ENCODE results near the gene FAM241A. TPM values are rescaled to one million over a fixed set of nuclear protein-coding genes. Genes with fewer than 3 reads are reported as not detected.
"Not testable (repeated sequence)": the region's sequence is repeated elsewhere in the genome, so short reads cannot be mapped to it uniquely, and the experiment has no call there.

Gene FAM241A
- total RNA-seq, 1 experiment from 2014 or later: 0.90 TPM

DNA sequence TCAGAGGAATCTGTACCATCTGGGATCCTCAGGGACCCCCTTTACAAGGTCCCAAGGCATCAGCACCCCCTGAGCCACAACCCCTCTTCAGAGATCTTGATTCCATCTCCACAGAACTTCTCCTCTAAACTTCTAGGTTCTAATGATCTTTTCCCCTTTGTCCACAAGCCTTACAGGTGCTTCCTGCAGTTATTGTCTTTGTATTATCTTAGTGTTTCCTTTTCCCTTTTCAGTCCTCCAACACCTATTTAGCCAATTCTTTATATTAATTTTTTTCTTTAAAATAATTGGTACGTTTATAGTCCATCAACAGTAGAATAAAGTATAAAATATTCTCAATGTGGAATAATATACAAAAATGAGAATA, 35.2 kb upstream of the FAM241A start:
- Histone ChIP-seq H3K9me3 (ENCODE audit: control insufficient read depth, insufficient read depth, low read depth, low read length) (no peaks in the 10 kb centered on the region), H3K4me1 (ENCODE audit: control insufficient read depth, insufficient read depth, low read length) (no peaks in the 10 kb centered on the region), H3K36me3 (ENCODE audit: control insufficient read depth, insufficient read depth, low read length) (no peaks in the 10 kb centered on the region; the same call in 1 of the 2 replicates), H3K27me3 (ENCODE audit: control insufficient read depth, insufficient read depth, low read length) (no peaks in the 10 kb centered on the region), H3K27ac (ENCODE audit: low read length) (no peak overlapping the region), H3K4me3 (ENCODE audit: low read depth in 2 of 2, low read length in 2 of 2) (no peak overlapping the region)
- in situ Hi-C loops (cut with HindIII; ENCODE audit: low pct_unique_long_range_greater_than_20kb, low sequenced_read_pairs): no loop called here
- DNase-seq (ENCODE audit: low read depth, low spot score) (no peak), ATAC-seq (no peak)
- BruUV-seq (replicated peaks): no TSS peak
- TF ChIP-seq, protein P1, sequence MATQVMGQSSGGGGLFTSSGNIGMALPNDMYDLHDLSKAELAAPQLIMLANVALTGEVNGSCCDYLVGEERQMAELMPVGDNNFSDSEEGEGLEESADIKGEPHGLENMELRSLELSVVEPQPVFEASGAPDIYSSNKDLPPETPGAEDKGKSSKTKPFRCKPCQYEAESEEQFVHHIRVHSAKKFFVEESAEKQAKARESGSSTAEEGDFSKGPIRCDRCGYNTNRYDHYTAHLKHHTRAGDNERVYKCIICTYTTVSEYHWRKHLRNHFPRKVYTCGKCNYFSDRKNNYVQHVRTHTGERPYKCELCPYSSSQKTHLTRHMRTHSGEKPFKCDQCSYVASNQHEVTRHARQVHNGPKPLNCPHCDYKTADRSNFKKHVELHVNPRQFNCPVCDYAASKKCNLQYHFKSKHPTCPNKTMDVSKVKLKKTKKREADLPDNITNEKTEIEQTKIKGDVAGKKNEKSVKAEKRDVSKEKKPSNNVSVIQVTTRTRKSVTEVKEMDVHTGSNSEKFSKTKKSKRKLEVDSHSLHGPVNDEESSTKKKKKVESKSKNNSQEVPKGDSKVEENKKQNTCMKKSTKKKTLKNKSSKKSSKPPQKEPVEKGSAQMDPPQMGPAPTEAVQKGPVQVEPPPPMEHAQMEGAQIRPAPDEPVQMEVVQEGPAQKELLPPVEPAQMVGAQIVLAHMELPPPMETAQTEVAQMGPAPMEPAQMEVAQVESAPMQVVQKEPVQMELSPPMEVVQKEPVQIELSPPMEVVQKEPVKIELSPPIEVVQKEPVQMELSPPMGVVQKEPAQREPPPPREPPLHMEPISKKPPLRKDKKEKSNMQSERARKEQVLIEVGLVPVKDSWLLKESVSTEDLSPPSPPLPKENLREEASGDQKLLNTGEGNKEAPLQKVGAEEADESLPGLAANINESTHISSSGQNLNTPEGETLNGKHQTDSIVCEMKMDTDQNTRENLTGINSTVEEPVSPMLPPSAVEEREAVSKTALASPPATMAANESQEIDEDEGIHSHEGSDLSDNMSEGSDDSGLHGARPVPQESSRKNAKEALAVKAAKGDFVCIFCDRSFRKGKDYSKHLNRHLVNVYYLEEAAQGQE (IDR thresholded peaks at IDR 0.05; ENCODE audit: insufficient read depth in 1 of 2, low read depth in 2 of 2, low read length in 1 of 2): no peak
- no peak for TF ChIP-seq TCF7L2 (IDR thresholded peaks at IDR 0.05; ENCODE audit: low read depth, low read length)
- no peak for TF ChIP-seq SIN3A (IDR thresholded peaks at IDR 0.05; ENCODE audit: borderline replicate concordance, insufficient read depth, low read depth, low read length)
- TF ChIP-seq, protein P2, sequence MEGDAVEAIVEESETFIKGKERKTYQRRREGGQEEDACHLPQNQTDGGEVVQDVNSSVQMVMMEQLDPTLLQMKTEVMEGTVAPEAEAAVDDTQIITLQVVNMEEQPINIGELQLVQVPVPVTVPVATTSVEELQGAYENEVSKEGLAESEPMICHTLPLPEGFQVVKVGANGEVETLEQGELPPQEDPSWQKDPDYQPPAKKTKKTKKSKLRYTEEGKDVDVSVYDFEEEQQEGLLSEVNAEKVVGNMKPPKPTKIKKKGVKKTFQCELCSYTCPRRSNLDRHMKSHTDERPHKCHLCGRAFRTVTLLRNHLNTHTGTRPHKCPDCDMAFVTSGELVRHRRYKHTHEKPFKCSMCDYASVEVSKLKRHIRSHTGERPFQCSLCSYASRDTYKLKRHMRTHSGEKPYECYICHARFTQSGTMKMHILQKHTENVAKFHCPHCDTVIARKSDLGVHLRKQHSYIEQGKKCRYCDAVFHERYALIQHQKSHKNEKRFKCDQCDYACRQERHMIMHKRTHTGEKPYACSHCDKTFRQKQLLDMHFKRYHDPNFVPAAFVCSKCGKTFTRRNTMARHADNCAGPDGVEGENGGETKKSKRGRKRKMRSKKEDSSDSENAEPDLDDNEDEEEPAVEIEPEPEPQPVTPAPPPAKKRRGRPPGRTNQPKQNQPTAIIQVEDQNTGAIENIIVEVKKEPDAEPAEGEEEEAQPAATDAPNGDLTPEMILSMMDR (IDR thresholded peaks at IDR 0.05): no peak
- TF ChIP-seq POLR2AphosphoS5 (IDR thresholded peaks at IDR 0.05; ENCODE audit: low read depth, low read length): no peak
- POLR2A ChIA-PET: no interaction called here
- intact Hi-C loops (cut with micrococcal nuclease; ENCODE audit: unreplicated experiment): no loop called here
- CTCF ChIA-PET: no interaction called here

DNA sequence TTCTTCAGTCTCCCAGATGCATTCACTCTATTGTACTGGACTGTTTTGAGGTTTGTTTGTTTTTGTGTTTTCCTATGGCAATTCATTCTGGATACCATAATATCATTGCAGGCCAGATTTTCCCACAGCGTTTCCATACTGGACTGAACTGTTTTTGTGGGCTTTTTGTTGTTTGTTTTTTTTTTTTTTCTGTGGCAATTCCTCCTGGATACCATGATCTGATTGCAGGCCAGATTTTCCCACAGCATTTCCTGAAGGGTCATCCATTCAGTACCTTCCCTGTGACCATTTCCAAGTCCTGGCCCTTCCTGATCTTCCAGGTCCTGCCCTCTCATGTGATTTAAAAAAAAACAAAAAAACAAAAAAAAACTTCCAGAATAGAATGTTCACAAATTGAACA, 33.9 kb upstream of the FAM241A start:
- no peaks in the 10 kb centered on the region for H3K27me3 ChIP-seq (ENCODE audit: control insufficient read depth, insufficient read depth, low read length)
- H3K27ac ChIP-seq (ENCODE audit: low read length): no peak overlapping the region
- no peak for ATAC-seq
- no peaks in the 10 kb centered on the region for H3K9me3 ChIP-seq (ENCODE audit: control insufficient read depth, insufficient read depth, low read depth, low read length)
- intact Hi-C loops (cut with micrococcal nuclease; ENCODE audit: unreplicated experiment): no loop called here
- ChIA-PET POLR2A (no interaction called here), CTCF (no interaction called here)
- TF ChIP-seq, protein P2 (IDR thresholded peaks at IDR 0.05): no peak
- no peak for TF ChIP-seq SIN3A (IDR thresholded peaks at IDR 0.05; ENCODE audit: borderline replicate concordance, insufficient read depth, low read depth, low read length)
- TF ChIP-seq TCF7L2 (IDR thresholded peaks at IDR 0.05; ENCODE audit: low read depth, low read length): no peak
- no peak for TF ChIP-seq POLR2AphosphoS5 (IDR thresholded peaks at IDR 0.05; ENCODE audit: low read depth, low read length)
- TF ChIP-seq, protein P1 (IDR thresholded peaks at IDR 0.05; ENCODE audit: insufficient read depth in 1 of 2, low read depth in 2 of 2, low read length in 1 of 2): no peak
- in situ Hi-C loops (cut with HindIII; ENCODE audit: low pct_unique_long_range_greater_than_20kb, low sequenced_read_pairs): no loop called here
- H3K4me1 ChIP-seq (ENCODE audit: control insufficient read depth, insufficient read depth, low read length): no peaks in the 10 kb centered on the region
- no peak for DNase-seq (ENCODE audit: low read depth, low spot score)
- H3K4me3 ChIP-seq (ENCODE audit: low read depth in 2 of 2, low read length in 2 of 2): no peak overlapping the region
- BruUV-seq (replicated peaks): no TSS peak
- H3K36me3 ChIP-seq (ENCODE audit: control insufficient read depth, insufficient read depth, low read length): no peaks in the 10 kb centered on the region; the same call in 1 of the 2 replicates

DNA sequence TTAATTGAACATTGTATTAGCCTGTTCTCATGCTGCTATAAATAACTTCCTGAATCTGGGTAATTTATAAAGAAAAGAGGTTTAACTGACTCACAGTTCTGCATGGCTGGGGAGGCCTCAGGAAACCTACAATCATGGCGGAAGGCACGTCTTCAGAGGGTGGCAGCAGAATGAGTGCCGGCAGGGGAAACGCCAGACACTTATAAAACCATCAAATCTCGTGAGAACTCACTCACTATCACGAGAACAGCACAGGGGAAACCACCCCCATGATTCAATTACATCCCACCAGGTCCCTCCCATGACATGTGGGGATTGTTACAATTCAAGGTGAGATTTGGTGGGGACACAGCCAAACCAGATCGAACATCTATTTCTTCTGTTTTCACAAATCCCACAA, 33.2 kb upstream of the FAM241A start:
- ATAC-seq; H3K9me3 ChIP-seq (ENCODE audit: control insufficient read depth, insufficient read depth, low read depth, low read length); BruUV-seq (replicated peaks); POLR2A ChIA-PET; H3K27me3 ChIP-seq (ENCODE audit: control insufficient read depth, insufficient read depth, low read length); intact Hi-C loops (cut with micrococcal nuclease; ENCODE audit: unreplicated experiment); DNase-seq (ENCODE audit: low read depth, low spot score); H3K4me3 ChIP-seq (ENCODE audit: low read depth in 2 of 2, low read length in 2 of 2); H3K27ac ChIP-seq (ENCODE audit: low read length); CTCF ChIA-PET; H3K36me3 ChIP-seq (ENCODE audit: control insufficient read depth, insufficient read depth, low read length); in situ Hi-C loops (cut with HindIII; ENCODE audit: low pct_unique_long_range_greater_than_20kb, low sequenced_read_pairs); H3K4me1 ChIP-seq (ENCODE audit: control insufficient read depth, insufficient read depth, low read length): not testable (repeated sequence)

Data from Panc1 (cell line).